HepG2 (cell line): ENCODE measurements around the gene CYP26B1. TPM values are rescaled to one million over a fixed set of nuclear protein-coding genes. Genes with fewer than 3 reads are reported as not detected.

ENCODE experiments used
- ATAC-seq: fragments of 200-7000 bp; cut with Tn5 transposase; 3 replicates; pipeline ENCODE4 v1.9.1; 2020; ENCODE audit warnings: mild to moderate bottlenecking, moderate library complexity
- BruUV-seq: library from RNA; stranded (reverse); fragments of 400-500 nt; replicated peaks from 2 replicates; lab custom pipeline; 2021; lab: Mats Ljungman, UMichigan
- CTCF ChIA-PET: fragments of 300-600 bp; formaldehyde crosslinking; extraction: SDS; loops from one replicate; lab custom pipeline; 2021; ENCODE audit warnings: low total read pairs, inconsistent platforms, low intra/inter-chr PET ratio; lab: Yijun Ruan, JAX
- POLR2A ChIA-PET: fragments of 350-600 bp; sonication (Branson Sonifier 250); formaldehyde crosslinking; loops from one replicate; lab custom pipeline; 2020; ENCODE audit warnings: antibody characterized with exemption, inconsistent platforms; lab: Yijun Ruan, JAX
- DNase-seq: peaks from one replicate; pipeline ENCODE4 v3.0.0-alpha.2; 2015; ENCODE audit warnings: low spot score
- FAIRE-seq: peaks from 3 replicates; lab custom pipeline; 2011; peaks lifted over from hg19 to GRCh38; lab: Jason Lieb, UNC
- H2AFZ ChIP-seq: one replicate; pipeline ENCODE4 v1.6.1; 2011; ENCODE audit warnings: low read length, inconsistent platforms
- H3K27ac ChIP-seq: fragments of 300-600 bp; 3 replicates; pipeline ENCODE4 v1.8.0; 2011; ENCODE audit warnings: mixed run types, mild to moderate bottlenecking, mixed read lengths, low read length, inconsistent platforms; ENCODE audit not compliant: insufficient read depth; ENCODE audit errors: extremely low read length
- H3K27me3 ChIP-seq, 2 experiments: fragments of 200-600 bp in 1 of 2; 2 replicates in 1 of 2; 3 replicates in 1 of 2; pipeline versions ENCODE4 v1.6.0 to v1.8.0; 2011; ENCODE audit warnings: low read length in 2 of 2, mild to moderate bottlenecking in 2 of 2, moderate library complexity in 2 of 2, inconsistent platforms in 1 of 2; ENCODE audit not compliant: insufficient read depth in 2 of 2, control insufficient read depth in 1 of 2
- H3K36me3 ChIP-seq, 2 experiments: fragments of 200-600 bp in 1 of 2; replicated peaks in 1 of 2; 2 replicates in 1 of 2; 3 replicates in 1 of 2; pipeline versions ENCODE4 v1.5.1 to v1.8.0; 2011; ENCODE audit warnings: low read length in 2 of 2, inconsistent platforms in 1 of 2; ENCODE audit not compliant: insufficient read depth in 2 of 2, control insufficient read depth in 1 of 2
- H3K4me1 ChIP-seq: 2 replicates; pipeline ENCODE4 v1.5.1; 2012; ENCODE audit warnings: low read length, inconsistent platforms; ENCODE audit not compliant: insufficient read depth
- H3K4me2 ChIP-seq: 2 replicates; pipeline ENCODE4 v1.6.0; 2011; ENCODE audit warnings: low read depth, low read length, inconsistent platforms
- H3K4me3 ChIP-seq, 3 experiments: fragments of 200-600 bp in 1 of 3; sonication (generic), shearing (Covaris generic) in 1 of 3; replicated peaks in 1 of 3; 2 replicates each; pipeline ENCODE4 v1.5.1; 2011 to 2016; ENCODE audit warnings: low read length in 3 of 3, inconsistent platforms in 2 of 3, low read depth in 2 of 3, mild to moderate bottlenecking in 2 of 3, control low read depth in 1 of 3, mixed read lengths in 1 of 3; ENCODE audit not compliant: insufficient read depth in 1 of 3
- H3K79me2 ChIP-seq: one replicate; pipeline ENCODE4 v1.6.1; 2011; ENCODE audit warnings: low read length, inconsistent platforms; ENCODE audit not compliant: insufficient read depth
- H3K9ac ChIP-seq: 2 replicates; pipeline ENCODE4 v1.6.0; 2011; ENCODE audit warnings: mild to moderate bottlenecking, low read depth, low read length, inconsistent platforms; ENCODE audit not compliant: insufficient read depth
- H3K9me3 ChIP-seq: 2 replicates; pipeline ENCODE4 v1.5.1; 2012; ENCODE audit warnings: mild to moderate bottlenecking, low read length
- H4K20me1 ChIP-seq: 2 replicates; pipeline ENCODE4 v1.6.0; 2011; ENCODE audit warnings: inconsistent platforms, mild to moderate bottlenecking, low read length, moderate library complexity; ENCODE audit not compliant: insufficient read depth
- ZNF207 ChIP-seq: fragments of 450-650 bp; IDR thresholded peaks from 2 replicates; pipeline ENCODE4 v1.6.1; 2016; ENCODE audit warnings: antibody characterized with exemption, borderline replicate concordance
- WGBS: methylation state at CpG from one replicate; pipeline ENCODE4 v1.1.6; 2017; ENCODE audit warnings: low lambda C conversion rate; 5-methylcytosine and 5-hydroxymethylcytosine counted together
- in situ Hi-C: cut with HindIII; loops from 2 replicates; pipeline ENCODE4 v1.10.0; 2017; ENCODE audit warnings: low pct_unique_long_range_greater_than_20kb; ENCODE audit not compliant: extremely low pct_ligation_motif_present
- intact Hi-C: fragments of 100-400 bp; cut with micrococcal nuclease; formaldehyde crosslinking; loops from one replicate; pipeline ENCODE4 v1.10.0; 2022; ENCODE audit not compliant: unreplicated experiment
- polyA plus RNA-seq, 8 experiments: library from polyadenylated mRNA; depleted of rRNA in 3 of 8; stranded (reverse) in 7 of 8; unstranded in 1 of 8; fragments of >200 nt; fragmentation: Illumina TruSeq in 4 of 8; extraction: Trizol in 4 of 8; gene quantifications; 2 replicates each; pipeline versions ENCODE4 v1.2.1 to v1.2.3, GENCODE V29; 2011 to 2016; ENCODE audit warnings: low read depth in 4 of 8, missing spikeins in 1 of 8, mixed read lengths in 1 of 8; ENCODE audit not compliant: insufficient read depth in 1 of 8
- total RNA-seq, 5 experiments: library from RNA; depleted of rRNA; stranded (reverse); fragments of >200 nt; fragmentation: Illumina TruSeq; extraction: Trizol; gene quantifications; 2 replicates each; pipeline ENCODE4 v1.2.3, GENCODE V29; 2016; ENCODE audit warnings: low read depth in 1 of 5
- TF ChIP-seq, protein P1 (sequence below): IDR thresholded peaks from 2 replicates; pipeline ENCODE4 v1.4.0; 2020; ENCODE audit warnings: mild to moderate bottlenecking, missing genetic modification reagents

Gene CYP26B1
- total and polyA plus RNA-seq, 2 of the 13 experiments (the other 11 are each of a cell fraction or from before 2014, with no cell fraction given): 0.05 to 0.07 TPM

- CTCF ChIA-PET: no interaction called here
- WGBS: 73% methylated on average over 2 of the region's 2 CpGs
Observed at GRCh38 chr2:72172478-72172877, 24.8 kb upstream of the CYP26B1 start.

DNA sequence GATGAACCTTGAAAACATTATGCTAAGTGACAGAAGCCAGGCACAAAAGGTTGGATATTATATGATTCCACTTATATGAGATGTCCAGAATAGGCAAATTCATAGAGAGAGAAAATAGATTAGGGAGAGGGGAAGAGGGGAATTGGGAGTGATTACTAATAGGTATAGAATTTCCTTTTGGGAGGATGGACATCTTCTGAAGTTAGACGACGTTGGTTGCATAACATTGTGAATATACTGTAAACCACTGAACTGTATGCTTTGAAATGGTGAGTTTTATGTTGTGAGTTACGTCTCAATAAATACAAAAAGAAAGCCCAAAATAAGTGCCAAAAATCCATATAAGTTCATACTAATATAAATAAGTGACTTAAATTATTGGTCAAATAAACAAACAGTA, 18.6 kb upstream of the CYP26B1 start:
- Histone ChIP-seq H3K4me1 (no peaks in the 10 kb centered on the region), H3K36me3 (no peaks in the 10 kb centered on the region), H2AFZ (no peak overlapping the region), H3K4me3 (no peak overlapping the region), H3K27ac (no peak overlapping the region), H3K27me3 (0 out of 5 replicates have a peak, but pooled peaks cover 0 to 2% of the 10 kb centered on the region in 2 experiments), H3K9ac (no peak overlapping the region), H3K4me2 (no peak overlapping the region), H3K79me2 (no peaks in the 10 kb centered on the region), H3K9me3 (no peaks in the 10 kb centered on the region), H4K20me1 (no peaks in the 10 kb centered on the region)
- WGBS: 14% methylated on average over 3 of the region's 3 CpGs
- CTCF ChIA-PET: no interaction called here
- POLR2A ChIA-PET: no interaction called here
- ATAC-seq (no peak), DNase-seq (no peak), FAIRE-seq (no peak)
- TF ChIP-seq, protein P1, sequence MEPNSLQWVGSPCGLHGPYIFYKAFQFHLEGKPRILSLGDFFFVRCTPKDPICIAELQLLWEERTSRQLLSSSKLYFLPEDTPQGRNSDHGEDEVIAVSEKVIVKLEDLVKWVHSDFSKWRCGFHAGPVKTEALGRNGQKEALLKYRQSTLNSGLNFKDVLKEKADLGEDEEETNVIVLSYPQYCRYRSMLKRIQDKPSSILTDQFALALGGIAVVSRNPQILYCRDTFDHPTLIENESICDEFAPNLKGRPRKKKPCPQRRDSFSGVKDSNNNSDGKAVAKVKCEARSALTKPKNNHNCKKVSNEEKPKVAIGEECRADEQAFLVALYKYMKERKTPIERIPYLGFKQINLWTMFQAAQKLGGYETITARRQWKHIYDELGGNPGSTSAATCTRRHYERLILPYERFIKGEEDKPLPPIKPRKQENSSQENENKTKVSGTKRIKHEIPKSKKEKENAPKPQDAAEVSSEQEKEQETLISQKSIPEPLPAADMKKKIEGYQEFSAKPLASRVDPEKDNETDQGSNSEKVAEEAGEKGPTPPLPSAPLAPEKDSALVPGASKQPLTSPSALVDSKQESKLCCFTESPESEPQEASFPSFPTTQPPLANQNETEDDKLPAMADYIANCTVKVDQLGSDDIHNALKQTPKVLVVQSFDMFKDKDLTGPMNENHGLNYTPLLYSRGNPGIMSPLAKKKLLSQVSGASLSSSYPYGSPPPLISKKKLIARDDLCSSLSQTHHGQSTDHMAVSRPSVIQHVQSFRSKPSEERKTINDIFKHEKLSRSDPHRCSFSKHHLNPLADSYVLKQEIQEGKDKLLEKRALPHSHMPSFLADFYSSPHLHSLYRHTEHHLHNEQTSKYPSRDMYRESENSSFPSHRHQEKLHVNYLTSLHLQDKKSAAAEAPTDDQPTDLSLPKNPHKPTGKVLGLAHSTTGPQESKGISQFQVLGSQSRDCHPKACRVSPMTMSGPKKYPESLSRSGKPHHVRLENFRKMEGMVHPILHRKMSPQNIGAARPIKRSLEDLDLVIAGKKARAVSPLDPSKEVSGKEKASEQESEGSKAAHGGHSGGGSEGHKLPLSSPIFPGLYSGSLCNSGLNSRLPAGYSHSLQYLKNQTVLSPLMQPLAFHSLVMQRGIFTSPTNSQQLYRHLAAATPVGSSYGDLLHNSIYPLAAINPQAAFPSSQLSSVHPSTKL (CRISPR knock-in tag): no peak
- BruUV-seq: no TSS peak
- intact Hi-C loops: no loop called here
- in situ Hi-C loops: no loop called here

More at GRCh38 chr2:72172478-72172877, 24.8 kb upstream of the CYP26B1 start:
- Histone ChIP-seq H3K4me2 (no peak overlapping the region), H3K9me3 (no peaks in the 10 kb centered on the region), H3K27ac (no peak overlapping the region), H3K4me3 (no peak overlapping the region), H3K9ac (no peak overlapping the region), H4K20me1 (no peaks in the 10 kb centered on the region), H3K36me3 (peaks cover 0 to 2% of the 10 kb centered on the region in 2 experiments; a peak in 2 of 5 replicates), H3K4me1 (no peaks in the 10 kb centered on the region), H2AFZ (no peak overlapping the region), H3K27me3 (no peaks in the 10 kb centered on the region), H3K79me2 (no peaks in the 10 kb centered on the region)
- POLR2A ChIA-PET: no interaction called here
- no peak for TF ChIP-seq ZNF207
- no peak for FAIRE-seq
- intact Hi-C loops: no loop called here
- DNase-seq: no peak
- in situ Hi-C loops: no loop called here
- BruUV-seq: no TSS peak
- ATAC-seq: no peak
